Measurements from ENCODE around the gene HHIPL1.

The HHIPL1 gene

DNA sequence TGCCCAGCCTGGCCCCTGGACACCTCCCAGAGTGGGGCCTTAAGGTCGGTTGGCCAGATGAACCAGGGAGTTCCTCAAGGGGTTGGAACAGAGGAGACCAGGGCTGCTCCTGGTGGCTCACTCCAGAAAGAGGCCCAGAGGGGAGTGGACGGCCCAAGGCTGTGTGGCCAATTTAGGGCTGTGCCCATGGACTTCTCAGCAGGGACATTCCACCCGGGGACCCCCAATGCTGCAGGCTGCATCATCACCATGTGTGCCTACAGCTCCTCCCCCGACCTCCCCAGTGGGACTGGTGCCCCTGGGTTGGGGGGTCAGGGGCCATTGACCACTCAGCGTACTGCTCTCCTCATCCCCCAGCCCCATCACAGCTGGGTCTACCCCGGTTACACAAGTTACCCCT lies 21.6 kb downstream of the HHIPL1 start:
- FAIRE-seq (no peak), DNase-seq (ENCODE audit: insufficient read length, low spot score) (no peak)
- TF ChIP-seq, protein P1, sequence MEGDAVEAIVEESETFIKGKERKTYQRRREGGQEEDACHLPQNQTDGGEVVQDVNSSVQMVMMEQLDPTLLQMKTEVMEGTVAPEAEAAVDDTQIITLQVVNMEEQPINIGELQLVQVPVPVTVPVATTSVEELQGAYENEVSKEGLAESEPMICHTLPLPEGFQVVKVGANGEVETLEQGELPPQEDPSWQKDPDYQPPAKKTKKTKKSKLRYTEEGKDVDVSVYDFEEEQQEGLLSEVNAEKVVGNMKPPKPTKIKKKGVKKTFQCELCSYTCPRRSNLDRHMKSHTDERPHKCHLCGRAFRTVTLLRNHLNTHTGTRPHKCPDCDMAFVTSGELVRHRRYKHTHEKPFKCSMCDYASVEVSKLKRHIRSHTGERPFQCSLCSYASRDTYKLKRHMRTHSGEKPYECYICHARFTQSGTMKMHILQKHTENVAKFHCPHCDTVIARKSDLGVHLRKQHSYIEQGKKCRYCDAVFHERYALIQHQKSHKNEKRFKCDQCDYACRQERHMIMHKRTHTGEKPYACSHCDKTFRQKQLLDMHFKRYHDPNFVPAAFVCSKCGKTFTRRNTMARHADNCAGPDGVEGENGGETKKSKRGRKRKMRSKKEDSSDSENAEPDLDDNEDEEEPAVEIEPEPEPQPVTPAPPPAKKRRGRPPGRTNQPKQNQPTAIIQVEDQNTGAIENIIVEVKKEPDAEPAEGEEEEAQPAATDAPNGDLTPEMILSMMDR (IDR thresholded peaks at IDR 0.05; ENCODE audit: insufficient read depth, missing control alignments), result no peak

DNA sequence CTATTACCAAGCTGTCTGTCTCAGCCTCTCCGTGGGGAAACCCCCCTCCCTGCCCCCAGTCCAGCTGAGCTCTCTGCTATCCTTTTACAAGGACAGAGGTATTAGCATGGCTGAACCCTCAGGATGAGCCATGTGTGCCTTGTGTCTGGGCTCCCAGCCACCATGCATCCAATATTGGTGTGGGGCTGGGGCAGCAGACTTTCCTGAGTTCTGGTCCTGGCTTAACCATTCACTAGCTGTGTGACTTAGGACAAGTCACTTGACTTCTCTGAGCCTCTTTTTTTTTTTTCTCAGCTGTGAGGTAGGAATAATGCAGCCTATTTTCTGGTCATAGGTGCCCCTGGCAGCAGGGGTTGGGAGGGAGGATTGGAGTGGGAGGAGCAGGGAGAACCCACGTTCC lies 22.1 kb downstream of the HHIPL1 start:
- no peak for DNase-seq (ENCODE audit: insufficient read length, low spot score)
- TF ChIP-seq, protein P1 (IDR thresholded peaks at IDR 0.05; ENCODE audit: insufficient read depth, missing control alignments), result no peak
- no peak for FAIRE-seq

DNA sequence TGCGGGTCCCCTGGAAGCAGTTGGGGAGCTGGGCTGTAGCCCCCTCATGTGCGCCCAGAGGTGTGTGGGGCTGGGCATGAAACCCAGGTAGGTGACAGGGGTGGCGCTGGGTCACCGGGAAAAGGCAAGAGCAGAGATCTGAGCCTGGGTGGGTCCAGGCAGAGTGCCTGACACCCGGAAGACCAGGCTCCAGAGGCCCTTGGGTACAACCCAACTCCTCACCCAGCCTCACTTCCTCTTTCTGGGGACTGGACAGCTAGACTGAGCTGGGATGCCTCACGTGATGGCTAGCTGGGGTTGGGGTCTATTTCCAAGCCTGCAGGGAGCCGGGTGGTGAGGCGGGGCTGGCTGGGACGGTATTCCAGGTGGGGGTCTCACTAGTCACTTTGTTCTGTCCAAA lies 22.9 kb downstream of the HHIPL1 start:
- no peak for FAIRE-seq
- TF ChIP-seq, protein P1 (IDR thresholded peaks at IDR 0.05; ENCODE audit: insufficient read depth, missing control alignments), result no peak
- DNase-seq (ENCODE audit: insufficient read length, low spot score), result no peak

DNA sequence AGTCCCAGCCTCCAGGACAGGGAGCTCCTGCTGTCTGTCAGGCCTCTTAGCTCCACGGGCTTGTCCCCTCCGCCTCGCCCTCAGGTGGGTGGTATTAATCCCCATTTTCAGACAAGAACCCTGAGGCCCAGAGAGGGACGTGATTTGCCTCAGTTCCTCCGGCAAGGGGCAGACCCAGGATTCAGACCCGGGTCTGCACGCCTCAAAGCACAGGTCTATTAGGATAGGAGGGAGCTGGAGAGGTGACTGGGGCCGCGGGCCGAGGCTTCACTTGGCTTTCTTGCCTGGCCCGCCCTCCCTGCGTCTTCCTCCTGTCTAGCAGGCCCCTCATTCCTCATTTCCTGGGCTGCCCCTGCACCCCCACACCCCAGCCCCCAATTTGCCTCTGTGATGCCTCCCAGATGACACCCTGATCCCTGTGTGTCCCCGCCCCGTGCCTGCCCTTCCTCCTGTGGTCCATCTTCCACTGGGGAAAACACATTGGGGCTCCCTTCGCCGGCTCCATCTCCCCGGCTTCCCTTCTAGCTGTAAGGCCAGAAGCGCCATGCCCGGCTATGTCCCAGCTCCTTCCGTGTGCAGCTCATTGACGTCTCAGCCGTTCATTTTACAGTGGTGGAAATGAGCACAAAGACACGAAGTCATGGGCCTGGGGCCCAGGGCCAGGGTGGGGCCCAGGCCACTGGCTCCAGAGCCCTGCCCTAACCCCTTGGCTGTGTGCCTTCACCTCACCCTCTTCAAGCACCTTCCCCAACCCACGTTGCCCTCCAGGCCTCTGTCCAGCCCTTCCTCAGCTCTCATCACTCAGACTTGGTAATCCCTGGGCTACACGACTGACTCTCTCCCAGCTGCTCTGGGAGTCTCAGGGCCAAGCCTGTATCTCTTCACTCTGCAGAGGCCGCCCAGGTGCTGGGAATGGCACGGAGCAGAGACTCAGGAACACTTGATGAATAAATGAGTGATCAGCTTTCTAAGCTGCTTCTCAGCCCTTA lies 23.7 kb downstream of the HHIPL1 start:
- DNase-seq (ENCODE audit: insufficient read length, low spot score) (no peak), FAIRE-seq (no peak)
- TF ChIP-seq, protein P1 (IDR thresholded peaks at IDR 0.05; ENCODE audit: insufficient read depth, missing control alignments), result no peak

DNA sequence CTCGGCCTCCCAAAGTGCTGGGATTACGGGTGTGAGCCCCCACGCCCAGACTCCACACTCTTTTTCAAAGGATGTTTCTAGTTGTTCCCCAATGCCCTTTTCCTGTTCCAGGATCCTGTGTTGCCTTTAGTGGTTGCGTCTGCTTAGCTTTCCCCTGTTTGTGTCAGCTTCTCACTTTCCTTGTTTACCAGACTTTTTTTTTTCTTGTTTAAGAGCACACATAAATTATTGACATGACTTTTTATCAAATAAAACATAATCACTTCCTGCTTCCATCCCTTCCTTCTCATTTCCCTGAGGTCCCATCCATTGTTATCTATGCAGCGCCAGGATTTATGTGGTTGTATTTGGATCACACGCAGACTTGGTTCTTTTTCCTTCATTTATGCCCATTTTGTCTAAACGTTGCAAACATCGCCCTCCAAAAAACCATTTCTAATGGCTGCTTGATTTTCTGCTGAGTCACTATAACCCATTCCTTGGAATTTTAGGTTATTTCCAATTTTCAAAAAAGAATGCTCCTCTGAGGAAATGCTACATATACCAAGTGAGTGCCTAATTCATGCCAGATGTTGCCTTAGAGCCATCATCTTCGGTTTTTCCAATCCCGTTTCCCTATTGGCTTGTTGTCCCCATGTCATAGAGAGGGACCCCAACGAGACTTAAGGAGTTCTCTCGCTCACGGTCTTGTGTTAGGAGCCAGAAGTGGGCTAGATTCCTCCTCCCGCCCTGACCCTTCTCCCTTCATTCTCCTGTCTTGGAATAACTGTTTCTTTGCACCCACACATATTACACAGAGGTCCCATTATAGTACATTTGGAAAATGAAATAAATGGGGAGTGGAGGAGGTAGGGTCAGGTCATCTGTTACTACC lies 25.7 kb downstream of the HHIPL1 start:
- FAIRE-seq, result no peak
- DNase-seq (ENCODE audit: insufficient read length, low spot score), result no peak
- TF ChIP-seq, protein P1 (IDR thresholded peaks at IDR 0.05; ENCODE audit: insufficient read depth, missing control alignments), result no peak

DNA sequence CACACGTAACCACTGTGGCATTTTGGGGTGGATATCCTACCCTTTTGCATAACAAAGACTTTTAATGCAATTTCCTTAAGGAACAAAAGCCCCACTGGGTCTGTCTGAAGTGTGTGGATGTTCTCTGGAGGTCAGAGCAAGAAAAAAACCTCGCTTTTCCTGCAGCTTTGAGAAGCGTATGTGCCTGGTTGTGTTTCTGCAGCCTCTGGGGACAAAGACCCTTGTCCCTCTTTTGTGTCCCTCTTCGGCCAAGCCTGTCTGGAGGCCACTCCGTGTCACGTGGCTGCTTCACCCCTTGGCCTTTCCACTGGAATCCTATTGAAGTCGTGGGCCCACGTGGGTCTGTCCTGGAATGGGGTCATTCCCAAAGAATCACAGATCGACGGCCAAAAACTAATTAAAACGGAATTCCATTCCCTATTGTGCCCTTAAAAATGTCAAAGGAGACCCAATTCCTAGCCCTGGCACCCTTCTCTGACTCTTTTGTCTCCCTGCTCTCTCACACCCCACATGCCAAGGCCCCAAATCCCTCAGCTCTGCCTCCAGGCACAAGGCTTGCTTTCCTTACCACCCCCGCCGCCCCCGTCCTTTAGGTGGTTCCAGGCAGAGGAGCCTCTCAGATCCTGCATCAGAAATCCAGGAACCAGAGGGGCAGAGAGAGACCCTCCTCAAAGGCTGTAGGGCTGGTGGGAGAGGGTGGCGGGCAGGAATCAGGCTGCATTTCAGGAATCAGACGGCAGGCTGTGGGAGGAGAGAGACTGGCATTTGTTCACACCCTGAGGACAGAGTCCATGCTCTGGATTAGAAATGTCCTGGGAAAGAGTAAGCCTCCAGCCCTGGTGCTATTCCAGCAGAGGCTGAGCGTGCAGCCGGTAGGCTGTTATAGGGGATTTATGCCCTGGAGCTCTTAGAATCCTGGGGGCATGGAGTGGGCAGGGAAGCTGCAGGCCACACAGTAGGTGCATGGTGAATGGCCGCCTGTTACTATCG lies 26.6 kb downstream of the HHIPL1 start:
- TF ChIP-seq, protein P1 (IDR thresholded peaks at IDR 0.05; ENCODE audit: insufficient read depth, missing control alignments), result no peak
- FAIRE-seq (no peak), DNase-seq (ENCODE audit: insufficient read length, low spot score) (no peak)
